Spleen (tissue), 7 donors: Measurements from ENCODE around the gene LMOD3.

Source experiments
- POLR2A ChIP-seq, 3 donors: fragments of 450-650 bp; IDR thresholded peaks; one replicate each; pipeline ENCODE4 v1.5.1; 2017; ENCODE audit warnings: antibody characterized with exemption in 3 of 3, mild to moderate bottlenecking in 1 of 3
- POLR2AphosphoS5 ChIP-seq, 3 donors: sonication (generic); formaldehyde crosslinking; IDR thresholded peaks; one replicate each; pipeline ENCODE4 v1.5.1; 2017; ENCODE audit warnings: antibody characterized with exemption in 3 of 3
- TF ChIP-seq, protein P1 (sequence below), 11 experiments: fragments of 200-600 bp in 7 of 11; fragments of 450-650 bp in 4 of 11; sonication (generic) in 4 of 11; IDR thresholded peaks in 8 of 11; conservative IDR thresholded peaks in 3 of 11; 1 replicate in 7 of 11; 2 replicates in 4 of 11; pipeline versions ENCODE4 v1.4.0 to v1.8.0; 2016 to 2021; ENCODE audit warnings: antibody characterized with exemption in 11 of 11, inconsistent platforms in 4 of 11, mild to moderate bottlenecking in 1 of 11
- donor health status: DM: no; HTN: no; CAD: no; lungs with moderate emphysema.
- donor health status: DM: no; HTN: no; CAD: no.
- donor health status: DM: no; HTN: no; CAD: no.

DNA sequence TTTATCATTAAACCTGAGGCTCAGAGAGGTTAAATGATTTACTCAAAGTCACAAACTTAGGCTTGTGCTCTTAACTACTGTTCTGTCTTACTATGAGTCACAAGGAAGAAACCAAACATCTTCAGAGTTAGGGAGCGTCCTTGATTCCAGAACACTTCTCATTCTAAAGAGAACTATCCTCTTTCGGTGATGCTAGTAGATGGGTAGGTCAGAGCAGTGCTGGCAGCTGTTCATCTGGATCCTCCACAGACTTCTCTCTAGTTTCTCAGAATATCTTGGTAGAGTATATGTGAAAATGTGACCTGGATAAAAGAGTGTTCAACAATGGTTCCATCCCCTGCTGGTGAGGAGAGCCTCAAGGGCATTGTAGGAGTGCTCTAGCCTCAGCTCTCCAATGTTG is 34.3 kb downstream of the LMOD3 start:
- TF ChIP-seq POLR2AphosphoS5 (IDR thresholded peaks at IDR 0.05) (no peak), POLR2A (IDR thresholded peaks at IDR 0.05) (no peak)
- TF ChIP-seq, protein P1, sequence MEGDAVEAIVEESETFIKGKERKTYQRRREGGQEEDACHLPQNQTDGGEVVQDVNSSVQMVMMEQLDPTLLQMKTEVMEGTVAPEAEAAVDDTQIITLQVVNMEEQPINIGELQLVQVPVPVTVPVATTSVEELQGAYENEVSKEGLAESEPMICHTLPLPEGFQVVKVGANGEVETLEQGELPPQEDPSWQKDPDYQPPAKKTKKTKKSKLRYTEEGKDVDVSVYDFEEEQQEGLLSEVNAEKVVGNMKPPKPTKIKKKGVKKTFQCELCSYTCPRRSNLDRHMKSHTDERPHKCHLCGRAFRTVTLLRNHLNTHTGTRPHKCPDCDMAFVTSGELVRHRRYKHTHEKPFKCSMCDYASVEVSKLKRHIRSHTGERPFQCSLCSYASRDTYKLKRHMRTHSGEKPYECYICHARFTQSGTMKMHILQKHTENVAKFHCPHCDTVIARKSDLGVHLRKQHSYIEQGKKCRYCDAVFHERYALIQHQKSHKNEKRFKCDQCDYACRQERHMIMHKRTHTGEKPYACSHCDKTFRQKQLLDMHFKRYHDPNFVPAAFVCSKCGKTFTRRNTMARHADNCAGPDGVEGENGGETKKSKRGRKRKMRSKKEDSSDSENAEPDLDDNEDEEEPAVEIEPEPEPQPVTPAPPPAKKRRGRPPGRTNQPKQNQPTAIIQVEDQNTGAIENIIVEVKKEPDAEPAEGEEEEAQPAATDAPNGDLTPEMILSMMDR (IDR thresholded peaks at IDR 0.05 in 8 of 11, conservative IDR thresholded peaks at IDR 0.05 in 3 of 11): no peak
